HEK293 (cell line): ENCODE measurements around the gene MCF2L.

ENCODE experiments used
- CTCF ChIA-PET: fragments of 350-600 bp; formaldehyde crosslinking; extraction: SDS; loops from one replicate; lab custom pipeline; 2021; ENCODE audit warnings: antibody characterized with exemption; lab: Yijun Ruan, JAX
- POLR2A ChIA-PET: fragments of 300-600 bp; formaldehyde crosslinking; extraction: SDS; loops from one replicate; lab custom pipeline; 2020; ENCODE audit warnings: antibody characterized with exemption, inconsistent platforms; lab: Yijun Ruan, JAX
- H3K27ac ChIP-seq: fragments of 200-500 bp; sonication (Bioruptor generic); 2 replicates; pipeline ENCODE4 v1.5.1; 2014; ENCODE audit warnings: low read depth, low read length, control low read depth, inconsistent platforms; ENCODE audit errors: extremely low read depth
- H3K36me3 ChIP-seq, 2 experiments: fragments of 200-500 bp in 1 of 2; sonication (Bioruptor generic) in 1 of 2; 1 replicate in 1 of 2; 2 replicates in 1 of 2; pipeline ENCODE4 v1.5.1; 2014 to 2017; ENCODE audit warnings: inconsistent platforms in 2 of 2, low read length in 2 of 2; ENCODE audit not compliant: control insufficient read depth in 2 of 2, insufficient read depth in 1 of 2
- H3K4me1 ChIP-seq: fragments of 200-500 bp; sonication (Bioruptor generic); 2 replicates; pipeline ENCODE4 v1.5.1; 2014; ENCODE audit warnings: mild to moderate bottlenecking, low read length, inconsistent platforms; ENCODE audit not compliant: control insufficient read depth, insufficient read depth
- H3K4me3 ChIP-seq: 2 replicates; pipeline ENCODE4 v1.5.1; 2011; ENCODE audit warnings: low read depth, mild to moderate bottlenecking, control low read depth, low read length, moderate library complexity
- H3K9me3 ChIP-seq: fragments of 200-500 bp; sonication (Bioruptor generic); 2 replicates; pipeline ENCODE4 v1.5.1; 2014; ENCODE audit warnings: low read depth, low read length, inconsistent platforms; ENCODE audit not compliant: control insufficient read depth, insufficient read depth
- HOXD13 ChIP-seq: sonication (generic); formaldehyde crosslinking; IDR thresholded peaks from 2 replicates; pipeline ENCODE4 v1.8.0; 2022; ENCODE audit warnings: missing genetic modification reagents, borderline replicate concordance
- MYNN ChIP-seq: fragments of 450-650 bp; formaldehyde crosslinking; IDR thresholded peaks from 2 replicates; pipeline ENCODE4 v1.5.1; 2016; ENCODE audit warnings: missing biosample characterization, missing genetic modification characterization, borderline replicate concordance
- SCRT1 ChIP-seq: fragments of 450-650 bp; formaldehyde crosslinking; IDR thresholded peaks from 2 replicates; pipeline ENCODE4 v1.5.1; 2016; ENCODE audit warnings: missing biosample characterization, missing genetic modification characterization, borderline replicate concordance
- YY2 ChIP-seq: fragments of 450-650 bp; formaldehyde crosslinking; IDR thresholded peaks from 2 replicates; pipeline ENCODE4 v1.5.1; 2016; ENCODE audit warnings: missing biosample characterization, missing genetic modification characterization
- ZBTB1 ChIP-seq: fragments of 450-650 bp; formaldehyde crosslinking; IDR thresholded peaks from 2 replicates; pipeline ENCODE4 v1.5.1; 2016; ENCODE audit warnings: missing biosample characterization, missing genetic modification characterization
- ZBTB20 ChIP-seq: fragments of 450-650 bp; formaldehyde crosslinking; IDR thresholded peaks from 2 replicates; pipeline ENCODE4 v1.5.1; 2016; ENCODE audit warnings: missing biosample characterization, missing genetic modification characterization
- ZEB2 ChIP-seq: fragments of 450-650 bp; formaldehyde crosslinking; IDR thresholded peaks from 2 replicates; pipeline ENCODE4 v1.5.1; 2016; ENCODE audit warnings: missing biosample characterization, missing genetic modification characterization
- ZFP41 ChIP-seq: fragments of 450-650 bp; formaldehyde crosslinking; IDR thresholded peaks from 2 replicates; pipeline ENCODE4 v1.5.1; 2016; ENCODE audit warnings: missing biosample characterization, missing genetic modification characterization, borderline replicate concordance
- ZNF394 ChIP-seq: fragments of 450-650 bp; formaldehyde crosslinking; IDR thresholded peaks from 2 replicates; pipeline ENCODE4 v1.5.1; 2016; ENCODE audit warnings: missing biosample characterization, missing genetic modification characterization, mild to moderate bottlenecking, moderate library complexity, borderline replicate concordance
- ZNF521 ChIP-seq: fragments of 450-650 bp; formaldehyde crosslinking; IDR thresholded peaks from 2 replicates; pipeline ENCODE4 v1.5.1; 2017; ENCODE audit warnings: missing biosample characterization, mild to moderate bottlenecking, missing genetic modification characterization
- ZNF560 ChIP-seq: fragments of 450-650 bp; formaldehyde crosslinking; IDR thresholded peaks from 2 replicates; pipeline ENCODE4 v1.5.1; 2017; ENCODE audit warnings: missing biosample characterization, missing genetic modification characterization, borderline replicate concordance
- ZNF610 ChIP-seq: fragments of 450-650 bp; formaldehyde crosslinking; IDR thresholded peaks from 2 replicates; pipeline ENCODE4 v1.5.1; 2016; ENCODE audit warnings: missing biosample characterization, missing genetic modification characterization, borderline replicate concordance
- ZNF76 ChIP-seq: fragments of 450-650 bp; formaldehyde crosslinking; IDR thresholded peaks from 2 replicates; pipeline ENCODE4; 2016; ENCODE audit warnings: low read depth, missing biosample characterization, missing genetic modification characterization, borderline replicate concordance
- TF ChIP-seq, protein P1 (sequence below): fragments of 450-650 bp; formaldehyde crosslinking; IDR thresholded peaks from 2 replicates; pipeline ENCODE4 v1.5.1; 2016; ENCODE audit warnings: missing biosample characterization, missing genetic modification characterization, borderline replicate concordance
- TF ChIP-seq, protein P2 (sequence below): fragments of 450-650 bp; formaldehyde crosslinking; IDR thresholded peaks from 2 replicates; pipeline ENCODE4 v1.5.1; 2016; ENCODE audit warnings: missing biosample characterization, missing genetic modification characterization
- TF ChIP-seq, protein P3 (sequence below): fragments of 450-650 bp; formaldehyde crosslinking; IDR thresholded peaks from 2 replicates; pipeline ENCODE4 v1.5.1; 2017; ENCODE audit warnings: missing biosample characterization, mild to moderate bottlenecking, missing genetic modification characterization, moderate library complexity
- TF ChIP-seq, protein P4 (sequence below): fragments of 450-650 bp; formaldehyde crosslinking; IDR thresholded peaks from 2 replicates; pipeline ENCODE4 v1.5.1; 2016; ENCODE audit warnings: missing biosample characterization, missing genetic modification characterization, borderline replicate concordance
- TF ChIP-seq, protein P5 (sequence below): fragments of 450-650 bp; formaldehyde crosslinking; IDR thresholded peaks from 2 replicates; pipeline ENCODE4 v1.5.1; 2016; ENCODE audit warnings: missing biosample characterization, missing genetic modification characterization

Gene MCF2L

DNA sequence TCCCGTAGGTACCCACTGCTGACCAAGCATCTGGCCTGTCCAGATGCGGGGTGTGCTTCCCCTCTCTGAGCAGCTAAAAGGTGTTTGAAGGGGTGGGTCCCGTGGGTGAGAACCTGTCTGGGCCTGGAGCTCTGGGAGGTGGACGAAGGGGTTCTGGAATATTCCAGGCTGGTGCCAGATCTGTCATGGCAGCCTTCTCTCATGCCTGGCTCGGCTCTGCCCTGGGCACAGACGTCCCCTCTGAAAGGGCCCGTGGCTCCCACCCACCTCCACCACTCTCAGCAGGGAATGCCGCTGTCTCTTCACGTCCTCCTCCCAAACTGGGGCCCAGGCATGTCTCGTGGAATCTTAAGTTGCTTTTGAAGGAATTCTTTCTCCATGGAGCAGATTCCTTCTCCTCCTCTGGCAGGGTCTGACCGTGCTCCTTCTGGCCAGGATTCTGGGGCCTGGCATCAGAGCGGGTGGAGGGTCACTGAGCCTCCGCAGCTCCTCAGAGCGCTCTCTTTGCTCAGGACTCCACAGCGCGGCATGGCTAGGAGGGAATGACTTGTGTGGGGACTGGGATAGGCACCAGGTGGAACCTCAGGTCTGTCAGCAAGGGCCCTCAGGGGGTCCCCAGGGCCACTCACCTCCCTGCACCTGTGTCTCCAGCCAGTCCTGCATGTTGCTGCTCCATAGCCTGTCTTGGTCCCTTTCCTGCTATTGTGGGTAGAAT is 5.9 kb upstream of the MCF2L start:
- no peak overlapping the region for H3K27ac ChIP-seq
- CTCF ChIA-PET: no interaction called here
- no peaks in the 10 kb centered on the region for H3K9me3 ChIP-seq
- TF ChIP-seq ZNF394 (tag by site-specific recombination) (no peak), HOXD13 (CRISPR knock-in tag) (no peak), ZBTB20 (tag by site-specific recombination) (no peak)
- TF ChIP-seq, all 188 proteins: peak for 0
- Histone ChIP-seq H3K36me3 (no peaks in the 10 kb centered on the region), H3K4me3 (no peak overlapping the region), H3K4me1 (no peaks in the 10 kb centered on the region)
- POLR2A ChIA-PET: no interaction called here

DNA sequence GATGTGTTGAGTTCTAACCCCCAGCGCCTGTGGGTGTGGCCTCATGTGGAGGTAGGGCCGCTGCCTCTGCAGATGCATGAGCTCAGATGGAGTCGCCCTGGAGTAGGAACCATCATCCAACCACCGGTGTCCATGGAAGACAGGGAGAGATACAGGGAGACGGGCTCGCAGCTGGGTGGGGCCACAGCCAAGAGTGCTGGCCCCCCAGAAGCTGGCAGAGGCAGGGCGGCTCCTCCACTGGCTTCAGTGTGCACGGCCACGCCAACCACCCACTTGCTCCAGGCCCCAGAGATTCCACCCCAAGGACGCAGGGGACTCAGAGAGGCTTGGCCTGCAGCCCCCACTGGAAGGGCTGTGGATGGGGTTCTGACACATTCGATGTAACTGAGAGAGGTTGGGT is 5.4 kb upstream of the MCF2L start:
- Histone ChIP-seq H3K9me3 (no peaks in the 10 kb centered on the region), H3K4me1 (no peaks in the 10 kb centered on the region), H3K36me3 (no peaks in the 10 kb centered on the region), H3K27ac (no peak overlapping the region), H3K4me3 (no peak overlapping the region)
- ChIA-PET CTCF (no interaction called here), POLR2A (no interaction called here)
- TF ChIP-seq ZBTB20 (tag by site-specific recombination): no peak
- TF ChIP-seq ZNF76 (tag by site-specific recombination): no peak
- no peak for TF ChIP-seq ZNF560 (tag by site-specific recombination)
- no peak for TF ChIP-seq YY2 (tag by site-specific recombination)
- TF ChIP-seq SCRT1: no peak
- no peak for TF ChIP-seq ZNF521 (tag by site-specific recombination)
- TF ChIP-seq ZNF610 (tag by site-specific recombination): no peak
- TF ChIP-seq, protein P1, sequence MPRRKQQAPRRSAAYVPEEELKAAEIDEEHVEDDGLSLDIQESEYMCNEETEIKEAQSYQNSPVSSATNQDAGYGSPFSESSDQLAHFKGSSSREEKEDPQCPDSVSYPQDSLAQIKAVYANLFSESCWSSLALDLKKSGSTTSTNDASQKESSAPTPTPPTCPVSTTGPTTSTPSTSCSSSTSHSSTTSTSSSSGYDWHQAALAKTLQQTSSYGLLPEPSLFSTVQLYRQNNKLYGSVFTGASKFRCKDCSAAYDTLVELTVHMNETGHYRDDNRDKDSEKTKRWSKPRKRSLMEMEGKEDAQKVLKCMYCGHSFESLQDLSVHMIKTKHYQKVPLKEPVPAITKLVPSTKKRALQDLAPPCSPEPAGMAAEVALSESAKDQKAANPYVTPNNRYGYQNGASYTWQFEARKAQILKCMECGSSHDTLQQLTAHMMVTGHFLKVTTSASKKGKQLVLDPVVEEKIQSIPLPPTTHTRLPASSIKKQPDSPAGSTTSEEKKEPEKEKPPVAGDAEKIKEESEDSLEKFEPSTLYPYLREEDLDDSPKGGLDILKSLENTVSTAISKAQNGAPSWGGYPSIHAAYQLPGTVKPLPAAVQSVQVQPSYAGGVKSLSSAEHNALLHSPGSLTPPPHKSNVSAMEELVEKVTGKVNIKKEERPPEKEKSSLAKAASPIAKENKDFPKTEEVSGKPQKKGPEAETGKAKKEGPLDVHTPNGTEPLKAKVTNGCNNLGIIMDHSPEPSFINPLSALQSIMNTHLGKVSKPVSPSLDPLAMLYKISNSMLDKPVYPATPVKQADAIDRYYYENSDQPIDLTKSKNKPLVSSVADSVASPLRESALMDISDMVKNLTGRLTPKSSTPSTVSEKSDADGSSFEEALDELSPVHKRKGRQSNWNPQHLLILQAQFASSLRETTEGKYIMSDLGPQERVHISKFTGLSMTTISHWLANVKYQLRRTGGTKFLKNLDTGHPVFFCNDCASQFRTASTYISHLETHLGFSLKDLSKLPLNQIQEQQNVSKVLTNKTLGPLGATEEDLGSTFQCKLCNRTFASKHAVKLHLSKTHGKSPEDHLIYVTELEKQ (tag by site-specific recombination): no peak
- TF ChIP-seq, protein P2, sequence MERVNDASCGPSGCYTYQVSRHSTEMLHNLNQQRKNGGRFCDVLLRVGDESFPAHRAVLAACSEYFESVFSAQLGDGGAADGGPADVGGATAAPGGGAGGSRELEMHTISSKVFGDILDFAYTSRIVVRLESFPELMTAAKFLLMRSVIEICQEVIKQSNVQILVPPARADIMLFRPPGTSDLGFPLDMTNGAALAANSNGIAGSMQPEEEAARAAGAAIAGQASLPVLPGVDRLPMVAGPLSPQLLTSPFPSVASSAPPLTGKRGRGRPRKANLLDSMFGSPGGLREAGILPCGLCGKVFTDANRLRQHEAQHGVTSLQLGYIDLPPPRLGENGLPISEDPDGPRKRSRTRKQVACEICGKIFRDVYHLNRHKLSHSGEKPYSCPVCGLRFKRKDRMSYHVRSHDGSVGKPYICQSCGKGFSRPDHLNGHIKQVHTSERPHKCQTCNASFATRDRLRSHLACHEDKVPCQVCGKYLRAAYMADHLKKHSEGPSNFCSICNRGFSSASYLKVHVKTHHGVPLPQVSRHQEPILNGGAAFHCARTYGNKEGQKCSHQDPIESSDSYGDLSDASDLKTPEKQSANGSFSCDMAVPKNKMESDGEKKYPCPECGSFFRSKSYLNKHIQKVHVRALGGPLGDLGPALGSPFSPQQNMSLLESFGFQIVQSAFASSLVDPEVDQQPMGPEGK: no peak
- TF ChIP-seq, protein P3, sequence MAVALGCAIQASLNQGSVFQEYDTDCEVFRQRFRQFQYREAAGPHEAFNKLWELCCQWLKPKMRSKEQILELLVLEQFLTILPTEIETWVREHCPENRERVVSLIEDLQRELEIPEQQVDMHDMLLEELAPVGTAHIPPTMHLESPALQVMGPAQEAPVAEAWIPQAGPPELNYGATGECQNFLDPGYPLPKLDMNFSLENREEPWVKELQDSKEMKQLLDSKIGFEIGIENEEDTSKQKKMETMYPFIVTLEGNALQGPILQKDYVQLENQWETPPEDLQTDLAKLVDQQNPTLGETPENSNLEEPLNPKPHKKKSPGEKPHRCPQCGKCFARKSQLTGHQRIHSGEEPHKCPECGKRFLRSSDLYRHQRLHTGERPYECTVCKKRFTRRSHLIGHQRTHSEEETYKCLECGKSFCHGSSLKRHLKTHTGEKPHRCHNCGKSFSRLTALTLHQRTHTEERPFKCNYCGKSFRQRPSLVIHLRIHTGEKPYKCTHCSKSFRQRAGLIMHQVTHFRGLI (tag by site-specific recombination): no peak
- no peak for TF ChIP-seq ZFP41
- TF ChIP-seq, protein P4, sequence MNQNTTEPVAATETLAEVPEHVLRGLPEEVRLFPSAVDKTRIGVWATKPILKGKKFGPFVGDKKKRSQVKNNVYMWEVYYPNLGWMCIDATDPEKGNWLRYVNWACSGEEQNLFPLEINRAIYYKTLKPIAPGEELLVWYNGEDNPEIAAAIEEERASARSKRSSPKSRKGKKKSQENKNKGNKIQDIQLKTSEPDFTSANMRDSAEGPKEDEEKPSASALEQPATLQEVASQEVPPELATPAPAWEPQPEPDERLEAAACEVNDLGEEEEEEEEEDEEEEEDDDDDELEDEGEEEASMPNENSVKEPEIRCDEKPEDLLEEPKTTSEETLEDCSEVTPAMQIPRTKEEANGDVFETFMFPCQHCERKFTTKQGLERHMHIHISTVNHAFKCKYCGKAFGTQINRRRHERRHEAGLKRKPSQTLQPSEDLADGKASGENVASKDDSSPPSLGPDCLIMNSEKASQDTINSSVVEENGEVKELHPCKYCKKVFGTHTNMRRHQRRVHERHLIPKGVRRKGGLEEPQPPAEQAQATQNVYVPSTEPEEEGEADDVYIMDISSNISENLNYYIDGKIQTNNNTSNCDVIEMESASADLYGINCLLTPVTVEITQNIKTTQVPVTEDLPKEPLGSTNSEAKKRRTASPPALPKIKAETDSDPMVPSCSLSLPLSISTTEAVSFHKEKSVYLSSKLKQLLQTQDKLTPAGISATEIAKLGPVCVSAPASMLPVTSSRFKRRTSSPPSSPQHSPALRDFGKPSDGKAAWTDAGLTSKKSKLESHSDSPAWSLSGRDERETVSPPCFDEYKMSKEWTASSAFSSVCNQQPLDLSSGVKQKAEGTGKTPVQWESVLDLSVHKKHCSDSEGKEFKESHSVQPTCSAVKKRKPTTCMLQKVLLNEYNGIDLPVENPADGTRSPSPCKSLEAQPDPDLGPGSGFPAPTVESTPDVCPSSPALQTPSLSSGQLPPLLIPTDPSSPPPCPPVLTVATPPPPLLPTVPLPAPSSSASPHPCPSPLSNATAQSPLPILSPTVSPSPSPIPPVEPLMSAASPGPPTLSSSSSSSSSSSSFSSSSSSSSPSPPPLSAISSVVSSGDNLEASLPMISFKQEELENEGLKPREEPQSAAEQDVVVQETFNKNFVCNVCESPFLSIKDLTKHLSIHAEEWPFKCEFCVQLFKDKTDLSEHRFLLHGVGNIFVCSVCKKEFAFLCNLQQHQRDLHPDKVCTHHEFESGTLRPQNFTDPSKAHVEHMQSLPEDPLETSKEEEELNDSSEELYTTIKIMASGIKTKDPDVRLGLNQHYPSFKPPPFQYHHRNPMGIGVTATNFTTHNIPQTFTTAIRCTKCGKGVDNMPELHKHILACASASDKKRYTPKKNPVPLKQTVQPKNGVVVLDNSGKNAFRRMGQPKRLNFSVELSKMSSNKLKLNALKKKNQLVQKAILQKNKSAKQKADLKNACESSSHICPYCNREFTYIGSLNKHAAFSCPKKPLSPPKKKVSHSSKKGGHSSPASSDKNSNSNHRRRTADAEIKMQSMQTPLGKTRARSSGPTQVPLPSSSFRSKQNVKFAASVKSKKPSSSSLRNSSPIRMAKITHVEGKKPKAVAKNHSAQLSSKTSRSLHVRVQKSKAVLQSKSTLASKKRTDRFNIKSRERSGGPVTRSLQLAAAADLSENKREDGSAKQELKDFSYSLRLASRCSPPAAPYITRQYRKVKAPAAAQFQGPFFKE (tag by site-specific recombination): no peak
- no peak for TF ChIP-seq MYNN (tag by site-specific recombination)
- TF ChIP-seq, protein P5, sequence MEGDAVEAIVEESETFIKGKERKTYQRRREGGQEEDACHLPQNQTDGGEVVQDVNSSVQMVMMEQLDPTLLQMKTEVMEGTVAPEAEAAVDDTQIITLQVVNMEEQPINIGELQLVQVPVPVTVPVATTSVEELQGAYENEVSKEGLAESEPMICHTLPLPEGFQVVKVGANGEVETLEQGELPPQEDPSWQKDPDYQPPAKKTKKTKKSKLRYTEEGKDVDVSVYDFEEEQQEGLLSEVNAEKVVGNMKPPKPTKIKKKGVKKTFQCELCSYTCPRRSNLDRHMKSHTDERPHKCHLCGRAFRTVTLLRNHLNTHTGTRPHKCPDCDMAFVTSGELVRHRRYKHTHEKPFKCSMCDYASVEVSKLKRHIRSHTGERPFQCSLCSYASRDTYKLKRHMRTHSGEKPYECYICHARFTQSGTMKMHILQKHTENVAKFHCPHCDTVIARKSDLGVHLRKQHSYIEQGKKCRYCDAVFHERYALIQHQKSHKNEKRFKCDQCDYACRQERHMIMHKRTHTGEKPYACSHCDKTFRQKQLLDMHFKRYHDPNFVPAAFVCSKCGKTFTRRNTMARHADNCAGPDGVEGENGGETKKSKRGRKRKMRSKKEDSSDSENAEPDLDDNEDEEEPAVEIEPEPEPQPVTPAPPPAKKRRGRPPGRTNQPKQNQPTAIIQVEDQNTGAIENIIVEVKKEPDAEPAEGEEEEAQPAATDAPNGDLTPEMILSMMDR: no peak
- TF ChIP-seq ZBTB1 (tag by site-specific recombination): no peak
- TF ChIP-seq ZEB2 (tag by site-specific recombination): no peak
